HepG2 (cell line): Measurements from ENCODE around the gene GPR37L1. TPM values are rescaled to one million over a fixed set of nuclear protein-coding genes. Genes with fewer than 3 reads are reported as not detected.

Experiments
- DPF2 ChIP-seq: sonication (generic); formaldehyde crosslinking; IDR thresholded peaks from 2 replicates; pipeline ENCODE4 v1.4.0; 2020; ENCODE audit warnings: mild to moderate bottlenecking, low read depth, missing genetic modification reagents, borderline replicate concordance
- ELF4 ChIP-seq: sonication (generic); formaldehyde crosslinking; IDR thresholded peaks from 2 replicates; pipeline ENCODE4 v1.5.0; 2020; ENCODE audit warnings: missing genetic modification reagents, mild to moderate bottlenecking, moderate library complexity, borderline replicate concordance
- MLLT10 ChIP-seq: sonication (generic); formaldehyde crosslinking; IDR thresholded peaks from 2 replicates; pipeline ENCODE4 v1.4.0; 2020; ENCODE audit warnings: missing genetic modification reagents
- RELA ChIP-seq: sonication (generic); formaldehyde crosslinking; IDR thresholded peaks from 2 replicates; pipeline ENCODE4 v1.4.0; 2020; ENCODE audit warnings: missing genetic modification reagents
- SIN3A ChIP-seq: IDR thresholded peaks from 2 replicates; pipeline ENCODE4 v1.6.1; 2011; ENCODE audit warnings: low read depth, mild to moderate bottlenecking, control low read depth, low read length, borderline replicate concordance
- ZFP62 ChIP-seq: sonication (generic); formaldehyde crosslinking; IDR thresholded peaks from 2 replicates; pipeline ENCODE4 v1.4.0; 2020; ENCODE audit warnings: missing genetic modification reagents
- ZNF781 ChIP-seq: sonication (generic); formaldehyde crosslinking; IDR thresholded peaks from 2 replicates; pipeline ENCODE4 v1.5.1; 2020; ENCODE audit warnings: borderline replicate concordance, mild to moderate bottlenecking, missing genetic modification reagents; ENCODE audit errors: not compliant biosample characterization
- ZNF879 ChIP-seq: sonication (generic); formaldehyde crosslinking; IDR thresholded peaks from 2 replicates; pipeline ENCODE4 v1.8.1; 2023; ENCODE audit warnings: missing genetic modification reagents
- ZSCAN25 ChIP-seq: sonication (generic); formaldehyde crosslinking; IDR thresholded peaks from 2 replicates; pipeline ENCODE4 v1.8.0; 2022; ENCODE audit warnings: mild to moderate bottlenecking, missing genetic modification reagents
- polyA plus RNA-seq, 8 experiments: library from polyadenylated mRNA; depleted of rRNA in 3 of 8; stranded (reverse) in 7 of 8; unstranded in 1 of 8; fragments of >200 nt; fragmentation: Illumina TruSeq in 4 of 8; extraction: Trizol in 4 of 8; gene quantifications; 2 replicates each; pipeline versions ENCODE4 v1.2.1 to v1.2.3, GENCODE V29; 2011 to 2016; ENCODE audit warnings: low read depth in 4 of 8, missing spikeins in 1 of 8, mixed read lengths in 1 of 8; ENCODE audit not compliant: insufficient read depth in 1 of 8
- total RNA-seq, 5 experiments: library from RNA; depleted of rRNA; stranded (reverse); fragments of >200 nt; fragmentation: Illumina TruSeq; extraction: Trizol; gene quantifications; 2 replicates each; pipeline ENCODE4 v1.2.3, GENCODE V29; 2016; ENCODE audit warnings: low read depth in 1 of 5
- TF ChIP-seq, protein P1 (sequence below): sonication (generic); formaldehyde crosslinking; IDR thresholded peaks from 2 replicates; pipeline ENCODE4 v1.8.0; 2022; ENCODE audit warnings: mild to moderate bottlenecking, missing genetic modification reagents, moderate library complexity
- TF ChIP-seq, protein P2 (sequence below): sonication (generic); formaldehyde crosslinking; IDR thresholded peaks from 2 replicates; pipeline ENCODE4 v1.4.0; 2020; ENCODE audit warnings: low read depth, mild to moderate bottlenecking, missing genetic modification reagents
- TF ChIP-seq, protein P3 (sequence below): sonication (generic); formaldehyde crosslinking; IDR thresholded peaks from 2 replicates; pipeline ENCODE4 v1.5.1; 2020; ENCODE audit warnings: mild to moderate bottlenecking, missing genetic modification reagents, borderline replicate concordance
- TF ChIP-seq, protein P4 (sequence below): sonication (generic); formaldehyde crosslinking; IDR thresholded peaks from 2 replicates; pipeline ENCODE4 v1.5.1; 2020; ENCODE audit warnings: mild to moderate bottlenecking, moderate library complexity, missing genetic modification reagents
- TF ChIP-seq, protein P5 (sequence below), 2 experiments: fragments of 450-650 bp in 1 of 2; sonication (generic) in 1 of 2; formaldehyde crosslinking; IDR thresholded peaks; 2 replicates each; pipeline versions ENCODE4 v1.5.0 to v1.8.0; 2020 to 2022; ENCODE audit warnings: mild to moderate bottlenecking in 1 of 2, missing genetic modification reagents in 1 of 2
- TF ChIP-seq, protein P6 (sequence below): sonication (generic); formaldehyde crosslinking; conservative IDR thresholded peaks from 2 replicates; pipeline ENCODE4 v1.4.0; 2020; ENCODE audit warnings: missing genetic modification reagents

Gene GPR37L1
- total and polyA plus RNA-seq, 2 of the 13 experiments (the other 11 are each of a cell fraction or from before 2014, with no cell fraction given), result 0.13 TPM; not detected in 1

DNA sequence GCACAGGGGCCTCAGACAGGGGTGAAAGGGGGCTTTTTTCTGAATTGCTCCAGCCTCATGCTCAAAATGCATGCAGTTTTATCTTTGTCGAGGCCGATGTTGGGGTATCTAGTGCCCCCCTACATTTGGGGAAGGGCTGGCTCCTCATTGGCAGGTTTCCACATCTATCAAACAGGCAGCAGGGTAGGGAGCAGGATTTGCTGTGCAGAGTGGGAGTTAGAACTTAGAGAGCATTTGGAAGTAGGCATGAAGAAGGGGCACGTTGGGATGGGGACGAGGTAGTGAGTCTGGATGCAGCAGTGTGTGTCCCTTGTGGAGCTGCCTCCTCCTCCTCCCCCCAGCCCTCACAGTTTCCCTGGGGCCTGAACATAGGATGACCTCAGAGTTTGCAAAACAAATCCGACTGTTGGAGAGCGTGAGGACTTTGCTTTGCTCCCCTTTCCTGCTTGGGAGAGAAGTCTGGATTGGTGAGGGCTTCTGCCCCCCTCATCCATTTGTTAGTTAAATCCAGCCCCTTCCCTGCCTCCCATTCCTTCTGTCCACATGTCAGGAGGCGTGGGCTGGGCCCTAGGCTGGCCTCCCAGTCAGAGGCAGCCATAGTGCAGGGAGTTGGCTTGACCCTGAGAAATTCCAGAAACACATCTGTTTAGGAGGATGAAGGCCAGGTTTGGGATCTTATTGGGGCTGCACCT, 36.9 kb upstream of the GPR37L1 start (continued):
- TF ChIP-seq, protein P1, sequence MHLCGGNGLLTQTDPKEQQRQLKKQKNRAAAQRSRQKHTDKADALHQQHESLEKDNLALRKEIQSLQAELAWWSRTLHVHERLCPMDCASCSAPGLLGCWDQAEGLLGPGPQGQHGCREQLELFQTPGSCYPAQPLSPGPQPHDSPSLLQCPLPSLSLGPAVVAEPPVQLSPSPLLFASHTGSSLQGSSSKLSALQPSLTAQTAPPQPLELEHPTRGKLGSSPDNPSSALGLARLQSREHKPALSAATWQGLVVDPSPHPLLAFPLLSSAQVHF (CRISPR knock-in tag), result 0 out of 2 replicates have a peak, but pooled peaks have one; percentile 9
- TF ChIP-seq ZNF879 (0 out of 2 replicates have a peak, but pooled peaks have one; percentile 43), RELA (CRISPR knock-in tag) (no peak), SIN3A (no peak), DPF2 (CRISPR knock-in tag) (no peak), ZSCAN25 (CRISPR knock-in tag) (no peak; the same call in 1 of the 2 replicates), ZNF781 (CRISPR knock-in tag) (no peak), MLLT10 (CRISPR knock-in tag) (no peak), ELF4 (CRISPR knock-in tag) (no peak; the same call in 1 of the 2 replicates), ZFP62 (CRISPR knock-in tag) (no peak)
- TF ChIP-seq, protein P2, sequence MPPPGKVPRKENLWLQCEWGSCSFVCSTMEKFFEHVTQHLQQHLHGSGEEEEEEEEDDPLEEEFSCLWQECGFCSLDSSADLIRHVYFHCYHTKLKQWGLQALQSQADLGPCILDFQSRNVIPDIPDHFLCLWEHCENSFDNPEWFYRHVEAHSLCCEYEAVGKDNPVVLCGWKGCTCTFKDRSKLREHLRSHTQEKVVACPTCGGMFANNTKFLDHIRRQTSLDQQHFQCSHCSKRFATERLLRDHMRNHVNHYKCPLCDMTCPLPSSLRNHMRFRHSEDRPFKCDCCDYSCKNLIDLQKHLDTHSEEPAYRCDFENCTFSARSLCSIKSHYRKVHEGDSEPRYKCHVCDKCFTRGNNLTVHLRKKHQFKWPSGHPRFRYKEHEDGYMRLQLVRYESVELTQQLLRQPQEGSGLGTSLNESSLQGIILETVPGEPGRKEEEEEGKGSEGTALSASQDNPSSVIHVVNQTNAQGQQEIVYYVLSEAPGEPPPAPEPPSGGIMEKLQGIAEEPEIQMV (CRISPR knock-in tag), result no peak; the same call in 1 of the 2 replicates
- TF ChIP-seq, protein P3, sequence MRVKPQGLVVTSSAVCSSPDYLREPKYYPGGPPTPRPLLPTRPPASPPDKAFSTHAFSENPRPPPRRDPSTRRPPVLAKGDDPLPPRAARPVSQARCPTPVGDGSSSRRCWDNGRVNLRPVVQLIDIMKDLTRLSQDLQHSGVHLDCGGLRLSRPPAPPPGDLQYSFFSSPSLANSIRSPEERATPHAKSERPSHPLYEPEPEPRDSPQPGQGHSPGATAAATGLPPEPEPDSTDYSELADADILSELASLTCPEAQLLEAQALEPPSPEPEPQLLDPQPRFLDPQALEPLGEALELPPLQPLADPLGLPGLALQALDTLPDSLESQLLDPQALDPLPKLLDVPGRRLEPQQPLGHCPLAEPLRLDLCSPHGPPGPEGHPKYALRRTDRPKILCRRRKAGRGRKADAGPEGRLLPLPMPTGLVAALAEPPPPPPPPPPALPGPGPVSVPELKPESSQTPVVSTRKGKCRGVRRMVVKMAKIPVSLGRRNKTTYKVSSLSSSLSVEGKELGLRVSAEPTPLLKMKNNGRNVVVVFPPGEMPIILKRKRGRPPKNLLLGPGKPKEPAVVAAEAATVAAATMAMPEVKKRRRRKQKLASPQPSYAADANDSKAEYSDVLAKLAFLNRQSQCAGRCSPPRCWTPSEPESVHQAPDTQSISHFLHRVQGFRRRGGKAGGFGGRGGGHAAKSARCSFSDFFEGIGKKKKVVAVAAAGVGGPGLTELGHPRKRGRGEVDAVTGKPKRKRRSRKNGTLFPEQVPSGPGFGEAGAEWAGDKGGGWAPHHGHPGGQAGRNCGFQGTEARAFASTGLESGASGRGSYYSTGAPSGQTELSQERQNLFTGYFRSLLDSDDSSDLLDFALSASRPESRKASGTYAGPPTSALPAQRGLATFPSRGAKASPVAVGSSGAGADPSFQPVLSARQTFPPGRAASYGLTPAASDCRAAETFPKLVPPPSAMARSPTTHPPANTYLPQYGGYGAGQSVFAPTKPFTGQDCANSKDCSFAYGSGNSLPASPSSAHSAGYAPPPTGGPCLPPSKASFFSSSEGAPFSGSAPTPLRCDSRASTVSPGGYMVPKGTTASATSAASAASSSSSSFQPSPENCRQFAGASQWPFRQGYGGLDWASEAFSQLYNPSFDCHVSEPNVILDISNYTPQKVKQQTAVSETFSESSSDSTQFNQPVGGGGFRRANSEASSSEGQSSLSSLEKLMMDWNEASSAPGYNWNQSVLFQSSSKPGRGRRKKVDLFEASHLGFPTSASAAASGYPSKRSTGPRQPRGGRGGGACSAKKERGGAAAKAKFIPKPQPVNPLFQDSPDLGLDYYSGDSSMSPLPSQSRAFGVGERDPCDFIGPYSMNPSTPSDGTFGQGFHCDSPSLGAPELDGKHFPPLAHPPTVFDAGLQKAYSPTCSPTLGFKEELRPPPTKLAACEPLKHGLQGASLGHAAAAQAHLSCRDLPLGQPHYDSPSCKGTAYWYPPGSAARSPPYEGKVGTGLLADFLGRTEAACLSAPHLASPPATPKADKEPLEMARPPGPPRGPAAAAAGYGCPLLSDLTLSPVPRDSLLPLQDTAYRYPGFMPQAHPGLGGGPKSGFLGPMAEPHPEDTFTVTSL, result peak; percentile 45
- TF ChIP-seq, protein P4, sequence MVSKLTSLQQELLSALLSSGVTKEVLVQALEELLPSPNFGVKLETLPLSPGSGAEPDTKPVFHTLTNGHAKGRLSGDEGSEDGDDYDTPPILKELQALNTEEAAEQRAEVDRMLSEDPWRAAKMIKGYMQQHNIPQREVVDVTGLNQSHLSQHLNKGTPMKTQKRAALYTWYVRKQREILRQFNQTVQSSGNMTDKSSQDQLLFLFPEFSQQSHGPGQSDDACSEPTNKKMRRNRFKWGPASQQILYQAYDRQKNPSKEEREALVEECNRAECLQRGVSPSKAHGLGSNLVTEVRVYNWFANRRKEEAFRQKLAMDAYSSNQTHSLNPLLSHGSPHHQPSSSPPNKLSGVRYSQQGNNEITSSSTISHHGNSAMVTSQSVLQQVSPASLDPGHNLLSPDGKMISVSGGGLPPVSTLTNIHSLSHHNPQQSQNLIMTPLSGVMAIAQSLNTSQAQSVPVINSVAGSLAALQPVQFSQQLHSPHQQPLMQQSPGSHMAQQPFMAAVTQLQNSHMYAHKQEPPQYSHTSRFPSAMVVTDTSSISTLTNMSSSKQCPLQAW, result peak; percentile 96
- TF ChIP-seq, protein P5, sequence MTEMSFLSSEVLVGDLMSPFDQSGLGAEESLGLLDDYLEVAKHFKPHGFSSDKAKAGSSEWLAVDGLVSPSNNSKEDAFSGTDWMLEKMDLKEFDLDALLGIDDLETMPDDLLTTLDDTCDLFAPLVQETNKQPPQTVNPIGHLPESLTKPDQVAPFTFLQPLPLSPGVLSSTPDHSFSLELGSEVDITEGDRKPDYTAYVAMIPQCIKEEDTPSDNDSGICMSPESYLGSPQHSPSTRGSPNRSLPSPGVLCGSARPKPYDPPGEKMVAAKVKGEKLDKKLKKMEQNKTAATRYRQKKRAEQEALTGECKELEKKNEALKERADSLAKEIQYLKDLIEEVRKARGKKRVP (CRISPR knock-in tag; IDR thresholded peaks at IDR 0.05), result 0 out of 4 replicates have a peak, but pooled peaks of 1 of the 2 experiments have one; percentile 31
- TF ChIP-seq, protein P6, sequence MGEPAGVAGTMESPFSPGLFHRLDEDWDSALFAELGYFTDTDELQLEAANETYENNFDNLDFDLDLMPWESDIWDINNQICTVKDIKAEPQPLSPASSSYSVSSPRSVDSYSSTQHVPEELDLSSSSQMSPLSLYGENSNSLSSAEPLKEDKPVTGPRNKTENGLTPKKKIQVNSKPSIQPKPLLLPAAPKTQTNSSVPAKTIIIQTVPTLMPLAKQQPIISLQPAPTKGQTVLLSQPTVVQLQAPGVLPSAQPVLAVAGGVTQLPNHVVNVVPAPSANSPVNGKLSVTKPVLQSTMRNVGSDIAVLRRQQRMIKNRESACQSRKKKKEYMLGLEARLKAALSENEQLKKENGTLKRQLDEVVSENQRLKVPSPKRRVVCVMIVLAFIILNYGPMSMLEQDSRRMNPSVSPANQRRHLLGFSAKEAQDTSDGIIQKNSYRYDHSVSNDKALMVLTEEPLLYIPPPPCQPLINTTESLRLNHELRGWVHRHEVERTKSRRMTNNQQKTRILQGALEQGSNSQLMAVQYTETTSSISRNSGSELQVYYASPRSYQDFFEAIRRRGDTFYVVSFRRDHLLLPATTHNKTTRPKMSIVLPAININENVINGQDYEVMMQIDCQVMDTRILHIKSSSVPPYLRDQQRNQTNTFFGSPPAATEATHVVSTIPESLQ (CRISPR knock-in tag), result no peak
